Erythroblast (primary cell): ENCODE measurements around the gene SNCA.

Experiments used
- GATA1 ChIP-seq: IDR thresholded peaks from 2 replicates; pipeline ENCODE4 v1.6.1; 2011; ENCODE audit warnings: low read depth, mild to moderate bottlenecking, control low read depth, low read length, moderate library complexity
- POLR2A ChIP-seq: IDR thresholded peaks from 2 replicates; pipeline ENCODE4 v1.6.1; 2011; ENCODE audit warnings: mild to moderate bottlenecking, low read length

DNA sequence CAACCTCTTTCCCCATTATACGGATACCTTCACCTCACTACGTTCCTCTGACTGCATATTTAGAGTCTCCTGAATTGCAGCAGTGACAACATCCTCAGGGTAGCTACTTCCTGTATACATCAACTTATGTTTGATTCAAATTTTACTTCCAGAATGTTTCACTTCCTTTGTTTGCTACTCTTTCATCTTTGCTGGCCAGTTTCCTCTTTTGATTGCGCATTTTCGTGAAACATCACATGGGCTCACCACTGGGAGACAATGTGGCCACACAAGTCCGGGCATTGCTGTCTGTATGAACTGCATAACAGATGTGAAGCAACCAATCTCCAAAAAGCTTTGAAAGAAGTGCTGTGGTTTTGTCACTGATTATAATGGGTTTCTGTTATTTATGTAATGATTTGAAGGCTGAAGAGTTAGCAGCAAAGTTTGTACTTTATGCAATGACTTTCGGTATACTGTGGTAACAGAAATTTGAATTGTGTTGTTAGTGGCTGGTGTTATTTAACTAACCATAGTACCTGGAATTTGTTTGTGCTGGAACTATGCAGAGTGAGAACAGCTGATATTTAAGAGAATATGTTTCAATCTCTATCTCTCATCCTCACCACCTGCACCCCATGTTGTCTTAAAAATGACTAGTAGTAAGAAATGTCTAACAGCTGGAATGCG is 7.4 kb downstream of the SNCA start:
- TF ChIP-seq POLR2A: no peak
- TF ChIP-seq GATA1: no peak
